GM21360 (cell line): ENCODE data around the gene SLC16A8.

Experiments
- ATAC-seq: cut with Tn5 transposase; IDR thresholded peaks from one replicate; pipeline ENCODE4 v1.9.1; 2021; ENCODE audit warnings: mild to moderate bottlenecking, moderate library complexity; ENCODE audit not compliant: unreplicated experiment

Gene SLC16A8

GRCh38 chr22:38032681-38033521, 51.1 kb downstream of the SLC16A8 start:
- no peak for ATAC-seq

GRCh38 chr22:38031491-38031890, 52.5 kb downstream of the SLC16A8 start:
- no peak for ATAC-seq

- ATAC-seq: no peak
Measured at GRCh38 chr22:38030311-38031133, 53.5 kb downstream of the SLC16A8 start.

GRCh38 chr22:38029901-38030300, 54.1 kb downstream of the SLC16A8 start:
- no peak for ATAC-seq

GRCh38 chr22:38029370-38029769, 54.6 kb downstream of the SLC16A8 start:
- no peak for ATAC-seq

- ATAC-seq: no peak
Measured at GRCh38 chr22:38028344-38029130, 55.4 kb downstream of the SLC16A8 start.
